IMR-90 (cell line): ENCODE data around the gene CYP24A1. TPM values are rescaled to one million over a fixed set of nuclear protein-coding genes. Genes with fewer than 3 reads are reported as not detected.

Experiments used
- ATAC-seq: fragments of 200-7000 bp; cut with Tn5 transposase; 2 replicates; pipeline ENCODE4 v1.9.1; 2020; ENCODE audit warnings: low read depth, mild to moderate bottlenecking, moderate library complexity
- BruUV-seq: library from RNA; stranded (reverse); fragments of 400-500 nt; replicated peaks from 2 replicates; lab custom pipeline; 2021; lab: Mats Ljungman, UMichigan
- CTCF ChIA-PET: fragments of 300-600 bp; formaldehyde crosslinking; extraction: SDS; loops from one replicate; lab custom pipeline; 2021; ENCODE audit warnings: antibody characterized with exemption; lab: Yijun Ruan, JAX
- POLR2A ChIA-PET: fragments of 300-600 bp; sonication (Branson Sonifier 250); formaldehyde crosslinking; loops from one replicate; lab custom pipeline; 2022; ENCODE audit warnings: antibody characterized with exemption; ENCODE audit not compliant: unreplicated experiment; lab: Charles Lee
- DNase-seq: peaks from one replicate; pipeline ENCODE4 v3.0.0; 2013
- H2AFZ ChIP-seq: replicated peaks from 2 replicates; pipeline ENCODE3; 2013; ENCODE audit warnings: low read length, mild to moderate bottlenecking; ENCODE audit not compliant: poor library complexity
- H2AK5ac ChIP-seq: 2 replicates; pipeline ENCODE4 v1.6.1; 2013; ENCODE audit warnings: low read depth, low read length, inconsistent platforms
- H2AK9ac ChIP-seq: replicated peaks from 2 replicates; pipeline ENCODE3; 2013; ENCODE audit warnings: mild to moderate bottlenecking, low read depth, low read length, moderate library complexity; ENCODE audit not compliant: poor library complexity
- H2BK120ac ChIP-seq: 2 replicates; pipeline ENCODE4 v1.6.1; 2013; ENCODE audit warnings: low read depth, low read length, inconsistent platforms
- H2BK15ac ChIP-seq: 3 replicates; pipeline ENCODE4 v1.6.1; 2013; ENCODE audit warnings: low read depth, low read length, inconsistent platforms
- H2BK20ac ChIP-seq: 2 replicates; pipeline ENCODE4 v1.6.1; 2013; ENCODE audit warnings: low read depth, mild to moderate bottlenecking, inconsistent platforms, low read length, moderate library complexity
- H2BK5ac ChIP-seq: 2 replicates; pipeline ENCODE4 v1.6.1; 2013; ENCODE audit warnings: mild to moderate bottlenecking, low read depth, low read length, inconsistent platforms; ENCODE audit not compliant: poor library complexity, severe bottlenecking
- H3K14ac ChIP-seq: replicated peaks from 2 replicates; pipeline ENCODE4 v1.6.1; 2013; ENCODE audit warnings: low read depth, low read length, inconsistent platforms
- H3K18ac ChIP-seq: 2 replicates; pipeline ENCODE4 v1.6.1; 2013; ENCODE audit warnings: low read depth, low read length, control low read depth
- H3K23ac ChIP-seq: 2 replicates; pipeline ENCODE4 v1.6.1; 2013; ENCODE audit warnings: low read depth, low read length, inconsistent platforms
- H3K27ac ChIP-seq: 2 replicates; pipeline ENCODE4 v1.5.1; 2013; ENCODE audit warnings: mild to moderate bottlenecking, control low read depth, low read length; ENCODE audit not compliant: insufficient read depth
- H3K27me3 ChIP-seq: 2 replicates; pipeline ENCODE4 v1.6.1; 2013; ENCODE audit warnings: low read length; ENCODE audit not compliant: control insufficient read depth, insufficient read depth
- H3K36me3 ChIP-seq: 2 replicates; pipeline ENCODE4 v1.6.1; 2013; ENCODE audit warnings: low read length, mixed read lengths; ENCODE audit not compliant: control insufficient read depth, insufficient read depth
- H3K4ac ChIP-seq: 2 replicates; pipeline ENCODE4 v1.6.1; 2013; ENCODE audit warnings: low read depth, low read length, inconsistent platforms
- H3K4me1 ChIP-seq: 2 replicates; pipeline ENCODE4 v1.6.1; 2013; ENCODE audit warnings: low read length, mixed read lengths; ENCODE audit not compliant: control insufficient read depth, insufficient read depth
- H3K4me2 ChIP-seq: 2 replicates; pipeline ENCODE4 v1.6.1; 2013; ENCODE audit warnings: low read depth, mild to moderate bottlenecking, control low read depth, low read length, moderate library complexity
- H3K4me3 ChIP-seq: 2 replicates; pipeline ENCODE4 v1.5.1; 2013; ENCODE audit warnings: low read depth, mild to moderate bottlenecking, control low read depth, low read length, moderate library complexity; ENCODE audit not compliant: insufficient read depth
- H3K56ac ChIP-seq: 2 replicates; pipeline ENCODE4 v1.6.1; 2013; ENCODE audit warnings: low read length, inconsistent platforms; ENCODE audit not compliant: insufficient read depth; ENCODE audit errors: extremely low read depth
- H3K79me1 ChIP-seq, 2 experiments: 2 replicates each; pipeline ENCODE4 v1.6.1; 2013; ENCODE audit warnings: low read length in 2 of 2, inconsistent platforms in 1 of 2, low read depth in 1 of 2
- H3K9ac ChIP-seq: 2 replicates; pipeline ENCODE4 v1.6.1; 2013; ENCODE audit warnings: low read depth, low read length, control low read depth
- H3K9me1 ChIP-seq: 2 replicates; pipeline ENCODE4 v1.6.1; 2013; ENCODE audit warnings: low read length, inconsistent platforms; ENCODE audit not compliant: insufficient read depth
- H3K9me3 ChIP-seq: 2 replicates; pipeline ENCODE4 v1.6.1; 2013; ENCODE audit warnings: low read length; ENCODE audit not compliant: control insufficient read depth, insufficient read depth
- H4K20me1 ChIP-seq: 2 replicates; pipeline ENCODE4 v1.6.1; 2013; ENCODE audit warnings: low read length, inconsistent platforms; ENCODE audit not compliant: insufficient read depth
- H4K5ac ChIP-seq: 2 replicates; pipeline ENCODE4 v1.6.1; 2013; ENCODE audit warnings: mild to moderate bottlenecking, low read depth, low read length, control low read depth
- H4K8ac ChIP-seq, 2 experiments: 2 replicates each; pipeline ENCODE4 v1.6.1; 2013; ENCODE audit warnings: low read depth in 2 of 2, low read length in 2 of 2, control low read depth in 1 of 2, inconsistent platforms in 1 of 2
- H4K91ac ChIP-seq: 2 replicates; pipeline ENCODE4 v1.6.1; 2013; ENCODE audit warnings: low read depth, low read length, inconsistent platforms; ENCODE audit not compliant: insufficient read depth
- BHLHE40 ChIP-seq: fragments of 150-350 bp; IDR thresholded peaks from 2 replicates; pipeline ENCODE4 v1.6.1; 2016; ENCODE audit warnings: mild to moderate bottlenecking, low read depth, low read length
- CEBPB ChIP-seq: IDR thresholded peaks from 2 replicates; pipeline ENCODE4 v1.6.1; 2012; ENCODE audit warnings: low read depth, low read length, improper control_type of control experiment
- CHD1 ChIP-seq: IDR thresholded peaks from 2 replicates; pipeline ENCODE4 v1.6.1; 2012; ENCODE audit warnings: low read depth, low read length, improper control_type of control experiment
- CTCF ChIP-seq: conservative IDR thresholded peaks from 2 replicates; pipeline ENCODE4 v1.5.1; 2012; ENCODE audit warnings: mild to moderate bottlenecking, low read depth, low read length, improper control_type of control experiment
- ELK1 ChIP-seq: fragments of 150-350 bp; IDR thresholded peaks from 2 replicates; pipeline ENCODE4 v1.6.1; 2016; ENCODE audit warnings: low read depth, mild to moderate bottlenecking, low read length, moderate library complexity, borderline replicate concordance
- FOS ChIP-seq: fragments of 150-350 bp; IDR thresholded peaks from 2 replicates; pipeline ENCODE4 v1.6.1; 2016; ENCODE audit warnings: low read depth, low read length
- MAFK ChIP-seq: IDR thresholded peaks from 2 replicates; pipeline ENCODE4 v1.6.1; 2012; ENCODE audit warnings: low read depth, low read length, improper control_type of control experiment
- MAZ ChIP-seq: IDR thresholded peaks from 2 replicates; pipeline ENCODE4 v1.6.1; 2012; ENCODE audit warnings: low read depth, mild to moderate bottlenecking, low read length, improper control_type of control experiment, moderate library complexity, borderline replicate concordance
- NFE2L2 ChIP-seq: fragments of 150-350 bp; IDR thresholded peaks from 2 replicates; pipeline ENCODE4 v1.6.1; 2016; ENCODE audit warnings: low read depth, mild to moderate bottlenecking, low read length
- POLR2A ChIP-seq: IDR thresholded peaks from 2 replicates; pipeline ENCODE4 v1.6.1; 2012; ENCODE audit warnings: mild to moderate bottlenecking, low read depth, low read length
- RAD21 ChIP-seq: IDR thresholded peaks from 2 replicates; pipeline ENCODE4 v1.6.1; 2012; ENCODE audit warnings: low read length, improper control_type of control experiment
- RCOR1 ChIP-seq: IDR thresholded peaks from 2 replicates; pipeline ENCODE4 v1.6.1; 2012; ENCODE audit warnings: mild to moderate bottlenecking, low read length, improper control_type of control experiment; ENCODE audit not compliant: insufficient replicate concordance
- RFX5 ChIP-seq: IDR thresholded peaks from 2 replicates; pipeline ENCODE4 v1.8.0; 2012; ENCODE audit warnings: low read depth, mild to moderate bottlenecking, low read length, moderate library complexity
- SMC3 ChIP-seq: fragments of 150-350 bp; IDR thresholded peaks from 2 replicates; pipeline ENCODE4 v1.6.1; 2016; ENCODE audit warnings: low read depth, mild to moderate bottlenecking, antibody characterized with exemption, low read length, moderate library complexity
- USF2 ChIP-seq: fragments of 150-350 bp; IDR thresholded peaks from 2 replicates; pipeline ENCODE4 v1.6.1; 2017; ENCODE audit warnings: mild to moderate bottlenecking, antibody characterized with exemption, low read length, low read depth
- WGBS, 2 experiments: methylation state at CpG; one replicate each; pipeline versions ENCODE4 v1.1.5 to v1.1.7; 2013; ENCODE audit warnings: missing lambda C conversion rate in 2 of 2; ENCODE audit not compliant: insufficient read length in 1 of 2; ENCODE audit errors: extremely low coverage in 2 of 2; 5-methylcytosine and 5-hydroxymethylcytosine counted together
- dilution Hi-C: fragments of 300-500 bp; cut with HindIII; formaldehyde crosslinking; loops from one replicate; pipeline ENCODE4 v1.14.3; 2018; ENCODE audit warnings: low sequenced_read_pairs; ENCODE audit not compliant: unreplicated experiment
- in situ Hi-C: fragments of 300-500 bp; cut with MboI; formaldehyde crosslinking; loops from 3 replicates; pipeline ENCODE4 v1.14.3; 2019; ENCODE audit warnings: low sequenced_read_pairs, inconsistent platforms, mixed read lengths
- intact Hi-C: fragments of 100-400 bp; cut with micrococcal nuclease; formaldehyde crosslinking; loops from 2 replicates; pipeline ENCODE4 v1.10.0; 2022
- polyA plus RNA-seq, 3 experiments: library from polyadenylated mRNA; depleted of rRNA; stranded (reverse); fragments of >200 nt; gene quantifications; 2 replicates each; pipeline ENCODE4 v1.2.3, GENCODE V29; 2012; ENCODE audit warnings: low replicate concordance in 1 of 3
- total RNA-seq: library from RNA; depleted of rRNA; stranded (reverse); fragments of >200 nt; gene quantifications from 2 replicates; pipeline ENCODE4 v1.2.3, GENCODE V29; 2012

Gene CYP24A1
- total and polyA plus RNA-seq, 2 of the 4 experiments (the other 2 are of a cell fraction) = not detected

DNA sequence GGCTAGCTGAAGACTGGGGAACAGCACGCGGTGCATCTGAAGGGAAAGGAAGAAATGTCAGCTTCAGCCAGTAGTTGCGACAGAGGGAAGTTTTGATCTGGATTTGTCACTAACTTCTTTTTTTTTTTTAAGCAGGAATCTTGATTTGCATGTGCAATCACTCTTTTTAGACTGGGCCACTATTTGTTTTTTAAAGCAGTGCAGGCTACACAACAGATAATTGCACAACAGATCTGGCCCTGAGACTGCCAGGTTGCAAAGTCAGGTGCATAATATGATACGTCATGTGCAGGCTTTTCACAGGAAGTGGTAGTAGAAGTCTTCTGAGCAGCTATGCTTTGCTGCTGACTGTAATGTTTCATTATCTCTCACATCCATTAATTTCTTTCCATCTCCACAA lies 47.6 kb upstream of the CYP24A1 start (continued):
- no peak for TF ChIP-seq CTCF

GRCh38 chr20:54220722-54221121 lies 46.9 kb upstream of the CYP24A1 start:
- Histone ChIP-seq H3K18ac (no peak overlapping the region), H2BK5ac (no peak overlapping the region), H3K23ac (no peak overlapping the region), H3K79me1 (peaks cover 4 to 7% of the 10 kb centered on the region in 2 experiments; a peak in 1 of 4 replicates), H3K9ac (no peak overlapping the region), H2BK120ac (no peak overlapping the region), H4K8ac (no peak overlapping the region), H3K36me3 (peaks cover 6% of the 10 kb centered on the region; the same call in 1 of the 2 replicates), H3K4me3 (no peak overlapping the region), H3K9me3 (no peaks in the 10 kb centered on the region), H3K4ac (no peak overlapping the region), H2BK20ac (no peak overlapping the region), H2AK5ac (no peak overlapping the region), H3K14ac (no peak overlapping the region), H3K4me1 (0 out of 2 replicates have a peak, but pooled peaks cover 3% of the 10 kb centered on the region), H3K4me2 (no peak overlapping the region), H3K9me1 (no peaks in the 10 kb centered on the region), H4K20me1 (no peaks in the 10 kb centered on the region), H3K27me3 (no peaks in the 10 kb centered on the region), H2BK15ac (no peak overlapping the region), H3K27ac (no peak overlapping the region), H4K91ac (no peak overlapping the region; the same call in 1 of the 2 replicates), H4K5ac (no peak overlapping the region), H2AK9ac (no peak overlapping the region), H2AFZ (no peak overlapping the region), H3K56ac (no peak overlapping the region)
- dilution Hi-C loops = no loop called here
- intact Hi-C loops = loop anchor here (1.0 to 10.0 kb wide), 3 partner anchors 124 to 427 kb away; partner anchors contain the start of gene DOK5
- DNase-seq (no peak), ATAC-seq (no peak)
- WGBS, 2 experiments = 100% methylated on average over 2 of the region's 6 CpGs; no CpG with 5 or more reads in 1 of the 2 experiments
- BruUV-seq = no TSS peak
- in situ Hi-C loops = loop anchor here (5.0 kb wide), 1 partner anchor 427 kb away; no protein-coding TSS in a partner anchor
- ChIA-PET CTCF (no interaction called here), POLR2A (no interaction called here)
- no peak for TF ChIP-seq FOS
- no peak for TF ChIP-seq RFX5
- no peak for TF ChIP-seq USF2
- TF ChIP-seq MAZ = no peak
- TF ChIP-seq BHLHE40 = no peak
- no peak for TF ChIP-seq POLR2A
- no peak for TF ChIP-seq CHD1
- TF ChIP-seq MAFK = no peak
- TF ChIP-seq CEBPB = no peak
- TF ChIP-seq SMC3 = no peak
- TF ChIP-seq ELK1 = no peak
- TF ChIP-seq RCOR1 = no peak
- no peak for TF ChIP-seq NFE2L2
- TF ChIP-seq RAD21 = no peak
